RWPE1 (cell line): ENCODE measurements around the gene USB1.

Experiments
- CTCF ChIA-PET: fragments of 350-600 bp; sonication (Branson Sonifier 250); formaldehyde crosslinking; extraction: SDS; loops from one replicate; lab custom pipeline; 2021; lab: Yijun Ruan, JAX
- POLR2A ChIA-PET: fragments of 400-600 bp; formaldehyde crosslinking; extraction: SDS; loops from one replicate; lab custom pipeline; 2020; ENCODE audit warnings: antibody characterized with exemption; ENCODE audit not compliant: low non-redundant PET; lab: Yijun Ruan, JAX
- DNase-seq: peaks from one replicate; pipeline ENCODE4 v3.0.0; 2012; ENCODE audit warnings: low spot score
- H3K27ac ChIP-seq: fragments of 450-650 bp; 2 replicates; pipeline ENCODE4 v1.5.1; 2017
- CTCF ChIP-seq: fragments of 450-650 bp; conservative IDR thresholded peaks from 2 replicates; pipeline ENCODE4 v1.5.1; 2017; ENCODE audit warnings: low read depth, mild to moderate bottlenecking

The USB1 gene

DNA sequence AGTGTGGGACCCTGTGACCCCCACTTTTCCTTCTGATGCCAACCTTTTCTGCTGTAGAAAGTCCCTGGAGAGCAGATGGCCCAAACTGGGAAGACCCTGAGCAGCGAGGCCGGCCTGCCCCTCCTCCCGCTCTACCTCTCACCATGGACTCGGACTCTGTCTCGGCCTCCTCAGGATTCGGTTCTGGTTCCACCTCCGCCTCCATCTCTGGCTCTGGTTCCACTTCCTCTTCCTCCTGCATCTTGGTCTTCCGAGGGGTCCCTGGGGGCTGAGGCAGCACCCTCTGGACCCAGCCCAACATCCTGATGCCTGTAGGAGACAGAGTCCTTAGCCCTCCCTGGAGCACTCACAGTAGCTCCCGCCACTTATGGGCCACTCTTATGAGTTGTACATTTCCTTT is 34.2 kb upstream of the USB1 start:
- DNase-seq, result no peak
- ChIA-PET POLR2A (no interaction called here), CTCF (interaction anchor here (0.5 kb wide), 1 partner anchor 15 kb away, joined by 3 read pairs; no protein-coding TSS in a partner anchor)
- TF ChIP-seq CTCF, result no peak
- no peak overlapping the region for H3K27ac ChIP-seq

DNA sequence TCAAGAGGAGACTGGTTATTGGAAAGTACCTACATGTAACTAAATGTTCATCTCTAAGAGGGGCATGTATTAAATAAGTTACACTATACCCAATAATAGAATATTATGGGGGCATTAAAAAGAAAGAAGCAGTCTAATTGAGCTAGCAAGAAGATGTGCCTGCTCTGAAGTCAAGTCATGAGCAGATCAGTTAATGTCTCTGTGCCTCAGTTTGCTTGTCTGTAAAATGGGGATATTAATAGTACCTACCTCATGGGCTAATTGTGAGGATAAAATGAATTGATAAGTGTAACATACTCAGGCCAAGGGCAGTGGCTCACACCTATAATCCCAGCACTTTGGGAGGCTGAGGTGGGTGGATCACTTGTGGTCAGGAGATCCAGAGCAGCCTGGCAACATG is 33.3 kb upstream of the USB1 start:
- no peak for DNase-seq
- ChIA-PET POLR2A (no interaction called here), CTCF (no interaction called here)
- H3K27ac ChIP-seq, result no peak overlapping the region
- TF ChIP-seq CTCF, result no peak

DNA sequence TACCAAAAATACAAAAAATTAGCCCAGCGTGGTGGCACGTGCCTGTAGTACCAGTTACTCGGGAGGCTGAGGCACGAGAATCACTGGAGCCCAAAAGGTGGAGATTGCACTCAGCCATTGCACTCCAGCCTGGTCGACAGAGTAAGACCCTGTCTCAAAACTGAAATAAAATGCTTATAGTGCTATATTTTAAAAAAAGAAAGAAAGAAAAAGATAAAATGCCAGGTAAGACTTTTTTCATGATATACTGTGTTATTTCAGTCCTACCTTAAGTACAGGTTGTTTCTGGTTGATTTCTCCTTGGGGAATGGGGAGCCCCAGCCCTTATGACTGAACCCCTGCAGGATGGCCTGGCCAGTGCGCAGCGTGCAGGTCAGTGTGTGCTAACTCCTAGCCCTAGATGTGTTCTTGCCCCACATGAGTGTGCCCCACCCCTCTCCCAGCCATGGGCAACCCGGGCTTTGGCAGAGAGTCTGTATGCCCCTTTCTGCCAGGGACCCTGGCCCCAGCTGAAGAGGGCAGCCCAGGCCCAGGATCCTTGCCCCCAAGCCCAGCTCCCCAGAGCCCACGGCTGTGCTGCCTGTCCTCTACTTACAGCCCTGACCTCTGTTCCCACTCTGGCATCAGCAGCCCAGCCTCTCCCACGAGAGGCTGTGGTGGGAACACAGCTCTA is 31.6 kb upstream of the USB1 start:
- ChIA-PET POLR2A (no interaction called here), CTCF (interaction anchor here (0.6 kb wide), 1 partner anchor 11 kb away, joined by 4 read pairs; no protein-coding TSS in a partner anchor)
- TF ChIP-seq CTCF, result no peak
- no peak for DNase-seq
- H3K27ac ChIP-seq, result no peak overlapping the region

DNA sequence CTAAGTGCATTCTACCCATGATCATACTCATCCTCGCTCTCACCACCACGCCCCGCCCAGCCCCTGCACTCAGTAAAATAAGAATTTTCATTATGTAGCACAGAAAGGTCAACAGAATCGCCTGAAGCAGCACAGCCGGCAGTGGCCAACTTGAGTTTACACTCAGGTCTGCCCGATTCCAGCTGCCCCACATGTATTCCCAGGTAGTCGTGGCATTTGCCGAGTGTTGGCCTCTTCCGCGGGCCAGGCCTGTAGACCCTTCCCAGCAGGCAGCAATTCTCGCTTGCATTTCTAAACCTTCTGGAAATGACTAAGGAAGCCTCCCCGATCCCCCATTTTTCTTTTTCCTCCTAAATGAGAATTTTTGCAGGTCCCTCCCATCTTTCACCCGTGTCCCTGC is 30.9 kb upstream of the USB1 start:
- CTCF ChIA-PET, result no interaction called here
- TF ChIP-seq CTCF, result no peak
- POLR2A ChIA-PET, result no interaction called here
- H3K27ac ChIP-seq, result no peak overlapping the region
- DNase-seq, result no peak

- no peak for DNase-seq
- ChIA-PET POLR2A (no interaction called here), CTCF (no interaction called here)
- no peak for TF ChIP-seq CTCF
- no peak within 1 kb of the TSS for H3K27ac ChIP-seq
Measured at GRCh38 chr16:57970970-57971369, 30.2 kb upstream of the USB1 start, which contains the start of gene CNGB1. CNGB1 (minus strand) TSS chr16:57971128; CDS start chr16:57967286, 3,842 bp downstream.

- ChIA-PET POLR2A (no interaction called here), CTCF (no interaction called here)
- DNase-seq, result no peak
- H3K27ac ChIP-seq, result no peak overlapping the region
- TF ChIP-seq CTCF, result no peak
Measured at GRCh38 chr16:57971848-57972247, 29.4 kb upstream of the USB1 start.
